ENCODE data around the gene SLC39A3. TPM values are rescaled to one million over a fixed set of nuclear protein-coding genes. Genes with fewer than 3 reads are reported as not detected.
A peak's percentile ranks its signal among the peaks of the same experiment; 100 is the strongest.

The SLC39A3 gene
- total and polyA plus RNA-seq, 10 of the 15 experiments (the other 5 are each of a cell fraction or from before 2014, with no cell fraction given): 0.63 to 67.1 (median 51.2) TPM

DNA sequence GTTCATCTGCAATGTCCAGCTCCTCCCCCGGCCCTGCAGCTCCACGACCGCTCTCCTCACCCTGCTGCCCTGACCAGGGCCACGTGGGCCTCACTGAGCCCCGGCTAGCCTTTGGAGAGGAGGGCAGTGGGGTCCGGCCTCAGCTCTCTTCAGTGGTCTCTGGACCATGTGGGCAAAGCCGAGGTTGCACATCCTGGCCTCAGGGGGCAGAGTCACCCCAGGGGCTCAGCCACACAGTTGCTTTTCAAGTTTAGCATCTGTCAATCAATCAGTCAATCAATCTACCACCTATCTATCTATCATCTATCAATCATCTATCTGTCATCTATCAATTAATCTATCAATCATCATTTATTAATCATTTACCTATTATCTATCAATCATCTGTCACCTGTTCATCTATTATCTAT lies 15.7 kb downstream of the SLC39A3 start:
- FAIRE-seq: no peak
- no peaks in the 10 kb centered on the region for H3K79me2 ChIP-seq (ENCODE audit: control insufficient read depth, insufficient read depth, low read length)
- no peak overlapping the region for H2AFZ ChIP-seq (ENCODE audit: control insufficient read depth, low read depth, low read length)
- in situ Hi-C loops (cut with MboI) (no loop called here), intact Hi-C loops (cut with micrococcal nuclease; ENCODE audit: unreplicated experiment) (no loop called here)
- no peak overlapping the region for H3K4me2 ChIP-seq (ENCODE audit: control insufficient read depth, insufficient read depth)
- ATAC-seq: no peak
- WGBS (ENCODE audit: insufficient coverage, insufficient replicate concordance, low lambda C conversion rate, missing lambda C conversion rate): 36% methylated on average over 7 of the region's 7 CpGs
- no TSS peak for BruUV-seq (replicated peaks)
- H3K9me3 ChIP-seq (replicated peaks; ENCODE audit: control insufficient read depth, insufficient read depth, low read length): no peaks in the 10 kb centered on the region
- H3K4me3 ChIP-seq: no peak overlapping the region
- DNase-seq (ENCODE audit: low read depth, low spot score): no peak
- H3K36me3 ChIP-seq (ENCODE audit: control insufficient read depth in 2 of 2, insufficient read depth in 2 of 2, low read length in 1 of 2): no peaks in the 10 kb centered on the region
- no peaks in the 10 kb centered on the region for H4K20me1 ChIP-seq (ENCODE audit: control insufficient read depth, insufficient read depth)
- H3K4me1 ChIP-seq (ENCODE audit: control insufficient read depth, insufficient read depth, low read length): no peaks in the 10 kb centered on the region
- CTCF ChIA-PET: interaction anchor here (0.9 kb wide), 1 partner anchor 12 kb away, joined by 3 read pairs; no protein-coding TSS in a partner anchor
- no peak overlapping the region for H3K27ac ChIP-seq (ENCODE audit: control insufficient read depth, insufficient read depth)
- H3K27me3 ChIP-seq (replicated peaks in 1 of 2; ENCODE audit: control insufficient read depth in 2 of 2, insufficient read depth in 2 of 2, low read length in 1 of 2): peaks cover 3 to 4% of the 10 kb centered on the region in 2 experiments; a peak in 1 of 4 replicates
- SMC1A ChIA-PET (ENCODE audit: uncharacterized antibody, unreplicated experiment): no interaction called here
- no peak for TF ChIP-seq SMC3 (IDR thresholded peaks at IDR 0.05; ENCODE audit: borderline replicate concordance, low read length)
- TF ChIP-seq, protein P1, sequence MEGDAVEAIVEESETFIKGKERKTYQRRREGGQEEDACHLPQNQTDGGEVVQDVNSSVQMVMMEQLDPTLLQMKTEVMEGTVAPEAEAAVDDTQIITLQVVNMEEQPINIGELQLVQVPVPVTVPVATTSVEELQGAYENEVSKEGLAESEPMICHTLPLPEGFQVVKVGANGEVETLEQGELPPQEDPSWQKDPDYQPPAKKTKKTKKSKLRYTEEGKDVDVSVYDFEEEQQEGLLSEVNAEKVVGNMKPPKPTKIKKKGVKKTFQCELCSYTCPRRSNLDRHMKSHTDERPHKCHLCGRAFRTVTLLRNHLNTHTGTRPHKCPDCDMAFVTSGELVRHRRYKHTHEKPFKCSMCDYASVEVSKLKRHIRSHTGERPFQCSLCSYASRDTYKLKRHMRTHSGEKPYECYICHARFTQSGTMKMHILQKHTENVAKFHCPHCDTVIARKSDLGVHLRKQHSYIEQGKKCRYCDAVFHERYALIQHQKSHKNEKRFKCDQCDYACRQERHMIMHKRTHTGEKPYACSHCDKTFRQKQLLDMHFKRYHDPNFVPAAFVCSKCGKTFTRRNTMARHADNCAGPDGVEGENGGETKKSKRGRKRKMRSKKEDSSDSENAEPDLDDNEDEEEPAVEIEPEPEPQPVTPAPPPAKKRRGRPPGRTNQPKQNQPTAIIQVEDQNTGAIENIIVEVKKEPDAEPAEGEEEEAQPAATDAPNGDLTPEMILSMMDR (IDR thresholded peaks at IDR 0.05 in 2 of 3, conservative IDR thresholded peaks at IDR 0.05 in 1 of 3; ENCODE audit: control insufficient read depth in 2 of 3, extremely low read depth in 1 of 3, insufficient read depth in 1 of 3, low read depth in 3 of 3, low read length in 3 of 3): 0 out of 6 replicates have a peak, but pooled peaks of 1 of the 3 experiments have one; percentile 2
- TF ChIP-seq, protein P2, sequence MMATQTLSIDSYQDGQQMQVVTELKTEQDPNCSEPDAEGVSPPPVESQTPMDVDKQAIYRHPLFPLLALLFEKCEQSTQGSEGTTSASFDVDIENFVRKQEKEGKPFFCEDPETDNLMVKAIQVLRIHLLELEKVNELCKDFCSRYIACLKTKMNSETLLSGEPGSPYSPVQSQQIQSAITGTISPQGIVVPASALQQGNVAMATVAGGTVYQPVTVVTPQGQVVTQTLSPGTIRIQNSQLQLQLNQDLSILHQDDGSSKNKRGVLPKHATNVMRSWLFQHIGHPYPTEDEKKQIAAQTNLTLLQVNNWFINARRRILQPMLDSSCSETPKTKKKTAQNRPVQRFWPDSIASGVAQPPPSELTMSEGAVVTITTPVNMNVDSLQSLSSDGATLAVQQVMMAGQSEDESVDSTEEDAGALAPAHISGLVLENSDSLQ (IDR thresholded peaks at IDR 0.05): peak; percentile 79
- TF ChIP-seq POLR2AphosphoS2 (IDR thresholded peaks at IDR 0.05; ENCODE audit: low read depth, low read length): no peak
- TF ChIP-seq, protein P3, sequence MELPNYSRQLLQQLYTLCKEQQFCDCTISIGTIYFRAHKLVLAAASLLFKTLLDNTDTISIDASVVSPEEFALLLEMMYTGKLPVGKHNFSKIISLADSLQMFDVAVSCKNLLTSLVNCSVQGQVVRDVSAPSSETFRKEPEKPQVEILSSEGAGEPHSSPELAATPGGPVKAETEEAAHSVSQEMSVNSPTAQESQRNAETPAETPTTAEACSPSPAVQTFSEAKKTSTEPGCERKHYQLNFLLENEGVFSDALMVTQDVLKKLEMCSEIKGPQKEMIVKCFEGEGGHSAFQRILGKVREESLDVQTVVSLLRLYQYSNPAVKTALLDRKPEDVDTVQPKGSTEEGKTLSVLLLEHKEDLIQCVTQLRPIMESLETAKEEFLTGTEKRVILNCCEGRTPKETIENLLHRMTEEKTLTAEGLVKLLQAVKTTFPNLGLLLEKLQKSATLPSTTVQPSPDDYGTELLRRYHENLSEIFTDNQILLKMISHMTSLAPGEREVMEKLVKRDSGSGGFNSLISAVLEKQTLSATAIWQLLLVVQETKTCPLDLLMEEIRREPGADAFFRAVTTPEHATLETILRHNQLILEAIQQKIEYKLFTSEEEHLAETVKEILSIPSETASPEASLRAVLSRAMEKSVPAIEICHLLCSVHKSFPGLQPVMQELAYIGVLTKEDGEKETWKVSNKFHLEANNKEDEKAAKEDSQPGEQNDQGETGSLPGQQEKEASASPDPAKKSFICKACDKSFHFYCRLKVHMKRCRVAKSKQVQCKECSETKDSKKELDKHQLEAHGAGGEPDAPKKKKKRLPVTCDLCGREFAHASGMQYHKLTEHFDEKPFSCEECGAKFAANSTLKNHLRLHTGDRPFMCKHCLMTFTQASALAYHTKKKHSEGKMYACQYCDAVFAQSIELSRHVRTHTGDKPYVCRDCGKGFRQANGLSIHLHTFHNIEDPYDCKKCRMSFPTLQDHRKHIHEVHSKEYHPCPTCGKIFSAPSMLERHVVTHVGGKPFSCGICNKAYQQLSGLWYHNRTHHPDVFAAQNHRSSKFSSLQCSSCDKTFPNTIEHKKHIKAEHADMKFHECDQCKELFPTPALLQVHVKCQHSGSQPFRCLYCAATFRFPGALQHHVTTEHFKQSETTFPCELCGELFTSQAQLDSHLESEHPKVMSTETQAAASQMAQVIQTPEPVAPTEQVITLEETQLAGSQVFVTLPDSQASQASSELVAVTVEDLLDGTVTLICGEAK (IDR thresholded peaks at IDR 0.05; ENCODE audit: borderline replicate concordance): no peak
- no peak overlapping the region for H3K9ac ChIP-seq (ENCODE audit: control insufficient read depth, insufficient read depth, low read length)
- POLR2A ChIA-PET: no interaction called here
- RAD21 ChIA-PET (ENCODE audit: unreplicated experiment): no interaction called here

Data from GM12878 (cell line).